Measurements from ENCODE around the gene ASCC3.
"Not testable (repeated sequence)": the region's sequence is repeated elsewhere in the genome, so short reads cannot be mapped to it uniquely, and the experiment has no call there.

ASCC3 gene

DNA sequence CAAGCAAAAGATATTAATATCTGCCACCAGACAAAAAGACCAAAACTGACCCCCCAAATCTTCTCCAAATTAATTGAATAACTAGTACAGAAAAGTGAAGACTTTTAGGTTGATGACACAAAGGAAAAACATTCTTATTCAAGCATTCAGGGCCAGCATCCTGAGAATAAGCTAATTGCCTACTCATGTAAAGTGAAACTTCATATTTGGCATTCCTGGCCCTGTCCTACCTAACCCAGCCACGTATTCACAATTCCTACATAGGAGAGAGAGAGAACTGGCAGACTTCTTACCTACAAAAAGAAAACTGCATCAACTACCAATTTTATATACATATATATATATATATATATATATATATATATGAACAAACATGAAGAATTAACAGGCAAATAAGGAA, 4.9 kb upstream of the ASCC3 start:
- DNase-seq, result no peak

DNA sequence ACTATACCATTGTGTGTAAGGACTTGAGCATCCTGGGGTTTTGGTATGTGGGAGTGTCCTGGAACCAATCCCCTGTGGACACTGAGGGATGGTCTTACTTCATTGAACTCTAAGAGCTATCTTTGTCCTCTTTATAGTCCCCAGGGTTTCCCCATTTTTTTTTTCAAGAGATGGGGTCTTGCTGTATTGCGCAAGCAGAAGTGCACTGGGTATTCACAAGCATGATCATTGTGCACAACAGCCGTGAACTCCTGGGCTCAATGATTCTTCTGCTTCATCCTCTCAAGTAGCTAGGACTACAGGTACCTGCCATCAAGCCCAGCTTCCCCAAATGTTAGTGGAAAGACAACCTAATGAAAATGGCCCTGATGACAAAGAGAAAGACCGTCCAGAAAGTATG, 2.2 kb upstream of the ASCC3 start:
- DNase-seq, result no peak

DNA sequence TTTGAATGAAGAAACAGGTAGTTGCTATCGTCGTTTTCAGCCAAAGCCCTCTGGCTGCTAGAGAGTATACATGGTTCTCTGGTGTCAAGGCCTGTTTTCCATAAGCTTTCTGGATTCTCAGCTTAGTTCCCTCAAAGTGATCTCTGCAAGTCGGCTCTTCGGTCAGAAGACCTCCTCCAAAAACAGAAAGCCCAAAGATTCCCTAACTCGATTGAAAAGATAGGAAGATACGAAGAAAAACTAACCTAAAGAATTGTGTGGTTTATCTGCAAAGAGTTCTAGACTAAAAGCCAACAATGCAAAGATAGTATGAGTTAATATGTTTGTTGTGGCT, 545 bp upstream of the ASCC3 start:
- peak; percentile 39 for DNase-seq

DNA sequence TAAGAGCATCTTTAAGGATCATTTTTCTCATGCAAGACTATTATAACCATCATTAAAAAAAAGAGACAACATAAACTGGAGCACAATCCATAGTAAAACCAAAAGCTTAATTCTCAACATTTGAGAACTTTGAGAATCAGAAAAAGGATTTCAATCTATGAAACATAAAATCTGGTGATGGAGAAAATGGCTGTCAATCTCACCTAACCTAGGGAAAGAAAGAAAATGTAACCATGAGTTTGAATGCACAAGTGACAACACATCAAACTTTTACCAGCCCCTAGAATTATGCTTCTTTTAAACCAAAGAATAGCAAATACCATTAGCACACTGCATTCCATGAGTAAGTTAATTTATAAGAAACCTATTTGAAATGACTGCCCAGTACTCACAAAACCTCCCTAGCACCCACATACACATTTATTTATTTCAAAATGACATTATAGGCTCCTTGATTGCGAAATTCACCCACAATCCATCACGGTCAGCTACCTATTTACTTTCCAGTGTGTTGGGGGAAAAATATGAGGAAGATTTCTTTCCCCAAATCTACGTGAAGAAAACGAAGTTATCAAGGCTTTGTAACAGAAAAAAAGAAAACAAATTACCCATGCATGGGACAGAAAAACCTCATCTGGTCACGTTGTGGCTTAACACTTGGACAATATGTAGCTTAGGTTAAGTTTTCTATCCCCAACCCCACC, 828 bp downstream of the ASCC3 start:
- no peak for DNase-seq

DNA sequence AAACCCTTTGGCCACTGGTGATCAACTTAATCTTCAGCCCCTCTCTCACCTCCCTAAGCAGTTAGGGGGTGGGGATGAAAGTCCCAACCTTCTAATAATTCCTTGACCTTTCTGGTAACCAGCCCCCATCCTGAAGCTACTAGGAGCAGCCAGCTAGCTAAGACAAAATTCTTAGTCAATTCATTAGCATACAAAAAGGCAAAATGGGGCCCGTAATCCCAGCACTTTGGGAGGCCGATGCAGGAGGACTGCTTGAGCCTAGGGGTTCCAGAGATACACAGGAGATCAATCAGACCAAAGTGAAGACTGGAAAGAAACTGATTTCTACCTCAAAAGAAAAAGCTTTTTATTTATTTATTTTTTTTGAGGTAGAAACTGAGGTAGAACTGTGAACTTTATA, 1.8 kb downstream of the ASCC3 start:
- DNase-seq, result no peak

DNA sequence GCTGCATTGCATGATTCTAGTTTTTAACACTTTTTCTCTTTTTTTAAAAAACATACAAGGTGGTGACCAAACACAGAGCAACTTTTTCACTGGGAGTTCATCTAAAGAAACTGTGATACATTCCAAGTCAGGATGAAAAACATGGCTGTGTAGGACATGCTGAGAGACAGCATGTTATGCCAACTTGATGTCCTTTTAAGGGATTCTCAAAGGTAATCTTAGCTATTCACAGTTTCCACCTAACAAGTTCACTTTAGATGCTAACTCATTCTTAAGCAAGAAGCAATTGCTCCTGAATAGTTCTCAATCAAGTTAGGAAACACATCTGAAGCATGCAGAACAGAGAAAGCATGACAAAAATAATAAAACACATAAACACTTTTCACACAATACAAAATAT, 3.3 kb downstream of the ASCC3 start:
- no peak for DNase-seq

DNA sequence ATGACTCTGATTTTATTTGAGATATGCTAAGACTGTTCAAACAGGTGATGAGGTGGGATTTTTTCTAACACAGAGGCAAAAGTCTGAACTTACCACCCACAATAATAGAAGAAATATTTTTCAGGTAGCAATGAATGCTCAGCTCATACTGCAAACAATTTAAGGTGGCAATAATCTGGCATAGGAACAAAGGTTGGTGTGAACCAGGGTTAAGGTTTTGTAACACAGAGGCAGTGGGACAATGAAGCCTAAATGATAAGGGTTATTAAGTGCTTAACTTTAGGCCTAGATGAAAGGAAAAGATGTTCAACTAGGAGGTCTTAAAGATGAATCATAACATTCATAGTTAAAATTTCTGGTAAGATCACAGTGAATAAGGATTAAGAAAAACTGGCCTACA, 4.9 kb downstream of the ASCC3 start:
- no peak for DNase-seq

DNA sequence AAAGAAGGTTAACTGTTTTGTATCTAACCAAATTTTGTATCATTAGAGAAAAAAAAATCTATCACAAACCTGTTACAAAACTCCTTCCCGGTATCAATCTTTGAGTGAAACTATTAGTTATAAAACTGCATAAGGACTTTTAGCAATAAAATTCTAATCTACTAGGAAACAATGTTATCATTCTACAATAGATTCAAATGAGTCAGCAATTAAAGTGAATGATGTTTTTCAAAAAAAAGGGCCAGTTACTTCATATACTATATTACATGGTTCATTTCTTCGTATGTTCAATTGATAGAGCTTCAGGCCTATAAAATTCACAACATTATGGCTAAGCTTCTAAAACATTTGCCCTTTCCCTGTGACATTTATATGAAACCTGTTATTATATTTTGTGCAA, 15.6 kb downstream of the ASCC3 start:
- DNase-seq, result no peak

DNA sequence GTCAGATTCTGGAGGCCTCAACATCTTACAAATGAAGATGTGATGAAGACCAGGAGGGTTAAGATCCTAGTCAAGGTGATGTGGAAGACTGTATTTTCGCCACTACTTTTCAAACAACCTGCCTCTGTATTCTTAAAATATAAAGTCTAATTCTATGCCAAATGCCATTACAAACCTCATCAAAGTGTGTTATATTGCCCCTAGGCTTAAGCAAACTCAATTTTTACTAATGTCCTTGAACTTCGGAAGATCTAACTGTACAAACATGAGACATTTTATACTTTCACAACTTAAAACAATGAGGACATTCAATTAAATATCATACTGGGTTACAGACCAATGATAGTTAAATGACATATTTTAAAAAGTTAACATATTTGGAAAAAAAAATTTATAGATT, 19.1 kb downstream of the ASCC3 start:
- DNase-seq, result no peak

DNA sequence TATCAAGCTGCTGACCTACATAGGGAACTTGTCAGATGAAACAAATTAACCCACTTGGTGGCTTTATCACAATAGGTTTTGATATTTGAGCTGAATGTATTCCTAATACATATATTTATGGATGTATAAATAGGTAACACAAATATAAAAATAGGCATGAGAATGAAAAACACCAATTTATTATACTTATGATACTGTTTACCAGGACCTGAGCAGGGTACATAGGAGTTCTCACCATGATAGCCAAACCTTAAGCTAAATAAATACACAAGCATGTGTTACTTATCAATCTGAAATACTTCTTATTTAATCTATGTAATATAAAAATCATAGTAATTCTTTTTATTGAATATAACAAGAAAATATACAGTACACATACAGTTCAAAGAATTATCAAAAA, 25.0 kb downstream of the ASCC3 start:
- DNase-seq, result no peak

DNA sequence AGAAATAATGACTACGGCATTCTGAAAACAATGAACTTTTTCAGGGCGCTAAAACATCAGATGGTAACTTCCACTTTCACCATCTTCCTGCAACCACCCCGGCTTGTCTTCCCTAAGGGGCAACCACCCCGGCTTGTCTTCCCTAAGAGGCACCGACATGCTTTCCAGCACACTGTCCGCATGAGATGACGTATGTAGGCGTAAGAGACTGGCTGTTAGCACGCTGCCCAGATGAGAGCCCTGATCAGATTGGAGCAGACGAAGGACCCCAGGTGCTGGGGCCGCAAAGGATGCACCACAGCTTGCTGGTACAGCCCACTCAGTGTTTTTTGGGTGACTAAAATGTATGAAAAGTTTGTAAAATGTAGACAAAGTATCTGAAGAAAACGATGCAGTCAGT, 29.3 kb downstream of the ASCC3 start:
- no peak for DNase-seq

DNA sequence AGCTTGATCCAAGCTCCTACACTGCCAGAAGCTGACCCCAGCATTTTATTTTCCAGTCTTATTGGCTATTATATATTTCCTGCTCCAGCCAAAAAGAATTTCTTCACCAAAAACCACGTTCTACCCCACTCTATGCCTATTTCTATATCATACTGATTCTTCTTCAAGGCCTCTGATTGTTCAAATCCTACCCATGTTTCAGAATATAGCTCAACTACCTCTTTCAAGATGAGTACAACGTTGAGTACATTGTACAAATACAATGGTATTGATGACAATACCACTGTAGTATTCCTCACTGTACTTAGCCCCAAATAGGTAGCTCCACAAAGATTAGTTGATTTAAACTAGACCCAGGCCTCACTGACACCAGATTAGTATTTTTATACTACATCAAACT, 31.0 kb downstream of the ASCC3 start:
- no peak for DNase-seq

DNA sequence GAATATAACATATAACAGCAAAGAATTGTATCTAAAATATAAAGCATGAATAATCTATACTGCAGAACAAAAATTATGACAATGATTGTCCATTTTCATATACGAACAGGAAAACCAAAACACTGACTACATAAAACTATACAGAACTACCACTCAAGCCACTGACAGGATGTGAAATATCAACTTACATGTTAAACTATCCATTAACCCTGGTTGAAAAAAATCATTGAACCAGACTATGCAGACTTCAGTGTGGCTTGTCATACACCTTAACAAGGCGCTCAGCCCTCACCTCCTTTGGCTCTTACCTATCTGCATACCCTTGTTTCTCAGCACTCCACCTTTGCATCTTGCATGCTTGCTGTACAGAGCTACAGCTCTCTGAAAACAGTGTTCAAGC, 34.9 kb downstream of the ASCC3 start:
- DNase-seq, result no peak

DNA sequence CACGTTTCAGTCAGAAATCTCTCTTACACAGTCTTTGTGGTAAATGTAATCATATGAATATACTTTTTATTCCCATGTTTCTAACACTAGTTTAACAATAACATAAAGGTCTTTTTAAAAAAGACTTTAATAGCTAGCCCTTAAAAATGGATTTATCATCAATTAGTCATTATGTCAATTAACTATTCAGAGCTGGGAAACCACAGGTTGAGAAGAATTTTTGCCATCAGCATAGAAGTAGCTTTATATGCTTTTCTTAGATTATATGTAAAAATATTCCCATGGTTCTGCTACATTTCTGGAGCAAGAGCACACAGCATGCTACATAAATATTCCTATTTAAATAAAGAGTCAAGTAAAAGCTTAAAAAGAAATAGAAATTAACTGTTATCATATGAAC, 35.5 kb downstream of the ASCC3 start:
- no peak for DNase-seq

DNA sequence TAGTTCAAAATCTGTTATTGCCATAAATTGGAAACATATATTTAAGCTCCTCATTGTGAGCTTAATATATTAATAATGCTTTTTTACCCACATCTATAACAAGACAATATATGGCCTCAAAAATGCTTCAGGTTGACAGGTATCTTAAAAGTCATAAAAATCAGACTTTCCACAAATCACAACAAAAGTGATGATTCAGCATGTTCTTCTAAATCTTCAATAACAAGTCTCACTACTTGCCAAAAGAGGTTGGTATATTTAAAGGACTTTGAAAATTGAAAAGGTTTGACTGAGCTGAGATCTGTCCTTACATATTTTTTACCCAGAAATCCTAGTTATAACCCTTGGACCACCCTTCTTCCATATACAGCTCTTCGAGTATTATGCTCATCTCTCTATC, 41.7 kb downstream of the ASCC3 start:
- DNase-seq, result no peak

DNA sequence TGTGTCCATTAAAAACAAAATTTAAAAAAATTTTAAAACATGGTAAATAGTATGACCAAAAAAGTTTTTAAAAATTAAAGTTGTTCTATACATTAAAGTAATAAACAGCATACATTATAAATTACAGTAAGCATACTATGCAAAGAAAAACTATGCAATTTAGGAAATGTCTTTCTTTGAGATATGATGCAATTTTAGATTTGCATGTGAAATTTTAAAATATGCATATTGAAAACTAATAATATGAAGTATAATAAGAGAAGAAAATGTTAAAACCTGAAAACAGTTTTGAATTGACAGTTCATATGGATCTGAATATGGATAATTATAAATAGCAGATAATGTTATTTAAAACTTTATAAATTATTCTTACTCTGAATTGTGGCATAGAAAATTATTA, 43.1 kb downstream of the ASCC3 start:
- no peak for DNase-seq

DNA sequence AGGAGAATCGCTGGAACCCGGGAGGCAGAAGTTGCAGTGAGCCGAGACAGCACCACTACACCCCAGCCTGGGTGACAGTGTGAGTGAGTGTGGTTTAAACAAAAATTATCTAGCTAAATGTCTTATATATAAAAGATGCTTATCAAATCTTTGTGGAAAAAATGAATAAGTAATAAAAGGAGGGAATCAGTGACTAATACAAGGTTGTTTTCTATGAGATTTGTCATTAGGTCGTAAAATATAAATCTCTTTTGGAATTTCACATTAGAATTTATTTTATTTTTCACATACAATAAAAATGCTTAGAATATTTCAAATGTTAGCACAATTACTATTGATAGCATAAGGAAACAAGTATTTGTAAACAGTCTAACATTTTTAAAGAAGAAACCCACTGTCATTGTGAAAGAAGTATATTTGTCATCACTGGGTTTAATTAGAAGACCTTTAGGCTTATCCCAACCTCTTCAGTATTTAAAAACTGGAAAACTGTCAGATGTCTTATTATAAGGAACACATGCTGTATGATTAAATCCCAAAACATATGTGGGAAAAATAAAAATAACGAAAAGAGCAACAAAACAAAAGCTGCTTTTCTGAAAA, 47.1 kb downstream of the ASCC3 start:
- no peak for DNase-seq

DNA sequence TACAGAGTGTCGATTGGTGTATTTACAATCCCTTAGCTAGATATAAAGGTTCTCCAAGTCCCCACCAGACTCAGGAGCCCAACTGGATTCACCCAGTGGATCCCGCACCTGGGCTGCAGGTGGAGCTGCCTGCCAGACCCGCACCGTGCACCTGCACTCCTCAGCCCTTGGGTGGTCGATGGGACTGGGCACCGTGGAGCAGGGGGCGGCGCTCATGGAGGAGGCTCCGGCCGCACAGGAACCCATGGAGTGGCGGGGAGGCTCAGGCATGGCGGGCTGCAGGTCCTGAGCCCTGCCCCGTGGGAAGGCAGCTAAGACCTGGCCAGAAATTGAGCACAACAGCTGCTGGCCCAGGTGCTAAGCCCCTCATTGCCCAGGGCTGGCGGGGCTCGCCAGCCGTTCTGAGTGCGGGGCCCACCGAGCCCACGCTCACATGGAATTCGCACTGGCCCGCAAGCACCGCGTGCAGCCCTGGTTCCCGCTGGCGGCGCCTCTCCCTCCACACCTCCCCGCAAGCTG, 52.0 kb downstream of the ASCC3 start:
- not testable (repeated sequence) for DNase-seq

DNA sequence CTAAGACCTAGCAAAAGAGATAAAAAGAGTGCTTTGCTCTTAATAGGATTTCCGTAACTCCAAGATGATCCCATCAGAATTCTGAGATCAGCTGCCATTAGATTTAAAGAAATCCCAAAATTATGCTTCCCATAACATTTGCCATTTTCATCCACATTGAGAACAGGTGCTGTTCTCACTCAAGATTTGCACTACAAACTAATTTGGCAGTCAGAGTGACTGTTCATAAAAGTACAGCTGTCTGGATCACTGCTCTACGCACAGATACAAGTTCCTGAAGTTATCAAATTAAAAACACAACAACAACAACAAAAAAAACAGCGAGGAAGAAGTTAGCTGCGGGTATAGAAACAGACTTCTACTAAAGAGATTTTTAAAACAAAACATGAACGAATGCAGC, 58.1 kb downstream of the ASCC3 start:
- DNase-seq, result no peak

DNA sequence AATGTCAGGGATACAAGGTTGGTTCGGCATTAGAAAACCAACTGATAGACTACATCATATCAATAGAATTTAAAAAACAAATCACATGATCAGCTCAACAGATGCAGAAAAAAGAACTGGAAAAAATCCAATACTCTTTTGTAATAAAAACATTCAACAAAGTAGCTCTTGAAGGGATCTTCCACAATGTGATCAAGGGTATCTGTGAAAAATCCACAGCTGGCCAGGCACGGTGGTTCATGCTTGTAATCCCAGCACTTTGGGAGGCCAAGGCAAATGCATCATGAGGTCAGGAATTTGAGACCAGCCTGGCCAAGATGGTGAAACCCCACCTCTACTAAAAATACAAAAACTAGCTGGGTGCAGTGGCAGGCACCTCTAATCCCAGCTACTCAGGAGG, 63.1 kb downstream of the ASCC3 start:
- DNase-seq, result no peak

DNA sequence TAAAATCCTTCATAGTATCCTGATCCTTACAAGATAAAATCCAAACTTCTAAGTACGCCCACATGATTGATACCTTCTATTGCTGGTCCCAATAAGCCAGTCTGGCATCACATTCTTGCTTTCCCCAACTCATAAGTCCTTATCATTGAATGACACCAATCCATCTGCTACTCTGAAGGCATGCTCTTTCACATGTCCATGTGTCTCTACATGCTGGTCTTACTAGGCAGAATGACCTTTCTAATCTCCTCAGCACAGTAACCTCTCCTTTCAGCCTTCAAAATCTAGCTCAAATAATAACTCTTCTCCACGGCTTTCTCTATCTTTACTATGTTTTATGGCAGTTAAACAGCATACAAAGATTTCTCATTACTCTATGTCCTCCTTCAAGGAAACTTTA, 71.1 kb downstream of the ASCC3 start:
- no peak for DNase-seq

DNA sequence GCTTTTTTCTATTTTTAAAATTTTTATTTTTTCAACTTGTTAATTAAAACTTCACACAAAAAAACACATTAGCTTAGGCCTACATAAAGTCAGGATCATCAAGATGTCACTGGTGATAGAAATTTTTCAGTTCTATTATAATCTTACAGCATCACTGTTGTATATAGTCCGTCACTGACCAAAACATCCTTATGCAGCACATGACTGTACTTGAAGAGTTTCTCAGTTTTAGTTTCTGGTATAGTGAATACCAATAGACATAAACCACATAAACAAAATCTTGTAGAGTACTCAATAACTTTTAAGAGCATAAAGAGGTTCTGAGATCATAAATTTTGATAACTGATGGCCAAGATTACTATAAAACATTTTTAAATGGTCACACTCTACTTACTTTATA, 71.8 kb downstream of the ASCC3 start:
- DNase-seq, result no peak

DNA sequence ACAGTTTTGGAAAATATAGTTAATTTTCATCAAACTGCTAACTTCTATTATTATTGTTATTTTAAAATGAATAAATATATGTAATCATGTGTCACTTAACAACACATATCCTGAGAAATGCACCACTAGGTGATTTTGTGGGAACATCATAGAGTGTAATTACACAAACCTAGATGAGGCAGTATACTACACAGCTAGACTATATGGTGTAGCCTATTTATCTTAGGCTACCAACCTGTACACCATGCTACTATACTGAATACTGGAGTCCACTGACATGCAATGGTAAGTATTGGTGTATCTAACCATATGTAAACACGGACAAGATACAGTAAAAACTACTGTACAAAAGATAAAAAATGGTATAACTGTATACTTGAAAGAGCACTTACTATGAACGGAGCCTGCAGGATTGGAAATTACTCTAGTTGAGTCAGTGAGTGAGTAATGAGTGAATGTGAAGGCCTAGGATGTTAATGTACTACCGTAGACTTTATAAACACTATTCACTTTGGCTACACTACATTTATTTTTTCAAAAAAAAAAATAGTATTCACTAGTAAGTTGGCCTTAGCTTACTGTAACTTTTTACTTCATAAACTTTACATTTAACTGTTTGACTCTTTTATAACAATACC, 72.4 kb downstream of the ASCC3 start:
- no peak for DNase-seq

DNA sequence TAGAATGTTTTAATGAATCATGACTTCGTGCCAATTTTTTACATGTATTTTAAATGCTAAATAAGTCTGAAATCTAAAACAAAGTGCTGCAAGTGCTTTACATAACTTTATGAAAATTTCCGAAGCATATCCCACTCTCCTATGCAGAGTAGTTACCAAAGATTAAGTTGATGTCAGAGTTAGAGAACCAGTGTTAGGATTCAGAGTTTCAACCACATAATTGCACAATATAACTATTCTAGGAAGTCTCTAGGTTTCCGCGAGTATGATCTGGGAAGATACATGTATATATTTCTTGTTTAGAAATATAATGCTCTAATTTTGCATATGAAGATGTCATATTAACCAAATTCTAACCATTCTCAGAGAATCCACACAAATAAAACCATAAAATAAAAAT, 74.8 kb downstream of the ASCC3 start:
- DNase-seq, result no peak

Measured in midbrain (tissue), 1 donor.